Testis (tissue), 5 donors: Measurements from ENCODE around the gene TXNDC5. TPM values are rescaled to one million over a fixed set of nuclear protein-coding genes. Genes with fewer than 3 reads are reported as not detected.

ENCODE experiments used
- DNase-seq: peaks from one replicate; pipeline ENCODE4 v3.0.0-alpha.2; 2019
- H3K27ac ChIP-seq, 2 donors: fragments of 200-600 bp; sonication (generic); one replicate each; pipeline ENCODE4 v1.5.1; 2019
- H3K27me3 ChIP-seq: fragments of 200-600 bp; sonication (generic); one replicate; pipeline ENCODE4 v1.5.1; 2019
- H3K36me3 ChIP-seq: fragments of 200-600 bp; sonication (generic); one replicate; pipeline ENCODE4 v1.5.1; 2017; ENCODE audit warnings: low read depth; ENCODE audit errors: missing control alignments
- H3K4me1 ChIP-seq: fragments of 200-600 bp; sonication (generic); one replicate; pipeline ENCODE4 v1.5.1; 2019
- H3K4me3 ChIP-seq, 2 donors: fragments of 200-600 bp; sonication (generic); one replicate each; pipeline ENCODE4 v1.5.1; 2017 to 2019
- H3K9me3 ChIP-seq: fragments of 200-600 bp; sonication (generic); one replicate; pipeline ENCODE4 v1.5.1; 2017
- CTCF ChIP-seq, 3 experiments: fragments of 450-650 bp in 2 of 3; fragments of 200-600 bp in 1 of 3; sonication (generic) in 1 of 3; IDR thresholded peaks; one replicate each; pipeline ENCODE4 v1.5.1; 2016 to 2019; ENCODE audit warnings: antibody characterized with exemption in 3 of 3, mild to moderate bottlenecking in 2 of 3, moderate library complexity in 1 of 3
- POLR2A ChIP-seq: fragments of 450-650 bp; IDR thresholded peaks from one replicate; pipeline ENCODE4 v1.6.1; 2017; ENCODE audit warnings: antibody characterized with exemption, mild to moderate bottlenecking, moderate library complexity
- WGBS, 2 donors: methylation state at CpG; one replicate each; pipeline ENCODE4 v1.1.5; 2018; 5-methylcytosine and 5-hydroxymethylcytosine counted together
- intact Hi-C: fragments of 100-400 bp; cut with DNase I; formaldehyde crosslinking; loops from one replicate; pipeline ENCODE4 v1.15.1; 2023; ENCODE audit warnings: low total_unique reads
- long read RNA-seq, 2 donors: transcript quantifications; one replicate each; lab custom pipeline, GENCODE V29; 2026
- polyA plus RNA-seq: library from polyadenylated mRNA; stranded (reverse); fragments of 350-450 nt; fragmentation: Illumina TruSeq; extraction: RNeasy Lipid Tissue Mini Kit (QIAGEN cat#74804); gene quantifications from one replicate; pipeline ENCODE4 v1.2.3, GENCODE V29; 2014; ENCODE audit warnings: low read depth, low replicate concordance; ENCODE audit not compliant: insufficient read depth
- total RNA-seq, 2 donors: library from RNA; depleted of rRNA; stranded (reverse); fragments of >200 nt; gene quantifications; one replicate each; pipeline ENCODE4 v1.2.3, GENCODE V29; 2016

The TXNDC5 gene
- total RNA-seq = 10 to 100 TPM; 56.5 to 98.7 TPM
- polyA plus RNA-seq = 67.0 TPM
- long read RNA-seq, donor 1, transcript TXNDC5-201 (10 exons, 2,964 nt) = major isoform, 38 of 38 reads
- long read RNA-seq, donor 1, partial matches to known transcripts = 0 of 38 reads
- long read RNA-seq, donor 1, other reads (novel, unspliced or antisense) = 0 of 38 reads
- long read RNA-seq, donor 2, transcript TXNDC5-201 (10 exons, 2,964 nt) = major isoform, 31 of 31 reads
- long read RNA-seq, donor 2, partial matches to known transcripts = 0 of 31 reads
- long read RNA-seq, donor 2, other reads (novel, unspliced or antisense) = 0 of 31 reads

- peak; percentile 81 for DNase-seq
- H3K9me3 ChIP-seq = no peaks in the 10 kb centered on the region
- 2 to 3% methylated on average over 21 to 26 of the region's 75 CpGs for WGBS, 2 donors
- peaks cover 11% of the 10 kb centered on the region for H3K4me1 ChIP-seq
- no peaks in the 10 kb centered on the region for H3K36me3 ChIP-seq
- intact Hi-C loops = no loop called here
- no peaks in the 10 kb centered on the region for H3K27me3 ChIP-seq
- TF ChIP-seq CTCF (IDR thresholded peaks at IDR 0.05) (no peak), POLR2A (no peak)
- H3K27ac ChIP-seq = peak within 1 kb of the TSS; percentile 59 to 63
- peak within 1 kb of the TSS; percentile 72 to 73 for H3K4me3 ChIP-seq
Observed at GRCh38 chr6:7910654-7911344, at the start of gene TXNDC5. TSS of gene TXNDC5 (minus strand) at chr6:7910788. CDS start at chr6:7910776, 12 bp downstream.

- H3K4me3 ChIP-seq = no peak overlapping the region
- no peaks in the 10 kb centered on the region for H3K4me1 ChIP-seq
- H3K27ac ChIP-seq = no peak overlapping the region
- 62 to 63% methylated on average over 4 of the region's 4 CpGs for WGBS, 2 donors
- H3K9me3 ChIP-seq = no peaks in the 10 kb centered on the region
- intact Hi-C loops = no loop called here
- H3K36me3 ChIP-seq = no peaks in the 10 kb centered on the region
- no peak for TF ChIP-seq CTCF (IDR thresholded peaks at IDR 0.05)
- no peak for TF ChIP-seq POLR2A
- no peak for DNase-seq
- H3K27me3 ChIP-seq = no peaks in the 10 kb centered on the region
Observed at GRCh38 chr6:7960141-7960540, 49.6 kb upstream of the TXNDC5 start.

GRCh38 chr6:7959453-7959852 is 48.9 kb upstream of the TXNDC5 start:
- Histone ChIP-seq H3K4me1 (no peaks in the 10 kb centered on the region), H3K4me3 (no peak overlapping the region), H3K27ac (no peak overlapping the region), H3K9me3 (no peaks in the 10 kb centered on the region), H3K27me3 (no peaks in the 10 kb centered on the region), H3K36me3 (no peaks in the 10 kb centered on the region)
- no peak for TF ChIP-seq CTCF (IDR thresholded peaks at IDR 0.05)
- TF ChIP-seq POLR2A = no peak
- intact Hi-C loops = no loop called here
- no peak for DNase-seq
- 79 to 84% methylated on average over 4 of the region's 4 CpGs for WGBS, 2 donors

GRCh38 chr6:7958464-7958863 is 47.9 kb upstream of the TXNDC5 start:
- Histone ChIP-seq H3K4me1 (no peaks in the 10 kb centered on the region), H3K4me3 (no peak overlapping the region), H3K36me3 (no peaks in the 10 kb centered on the region), H3K9me3 (no peaks in the 10 kb centered on the region), H3K27me3 (no peaks in the 10 kb centered on the region), H3K27ac (no peak overlapping the region)
- no peak for TF ChIP-seq POLR2A
- no peak for TF ChIP-seq CTCF (IDR thresholded peaks at IDR 0.05)
- intact Hi-C loops = no loop called here
- DNase-seq = no peak
- 88 to 93% methylated on average over 1 of the region's 1 CpG for WGBS, 2 donors
